PFSK-1 (cell line): ENCODE results near the gene ATXN1.

Source experiments
- FOXP2 ChIP-seq: optimal IDR thresholded peaks from 2 replicates; pipeline ENCODE3; 2011; ENCODE audit warnings: borderline replicate concordance, control low read depth, inconsistent platforms; ENCODE audit not compliant: insufficient read depth; ENCODE audit errors: extremely low read length, extremely low read depth
- POLR2AphosphoS5 ChIP-seq: IDR thresholded peaks from 2 replicates; pipeline ENCODE4 v1.6.1; 2012; ENCODE audit warnings: low read depth, mild to moderate bottlenecking, control low read depth, low read length, moderate library complexity
- REST ChIP-seq, 2 experiments: IDR thresholded peaks; 2 replicates each; pipeline versions ENCODE4 v1.6.1 to v1.8.0; 2011 to 2012; ENCODE audit warnings: low read depth in 2 of 2, low read length in 2 of 2, control low read depth in 1 of 2, inconsistent platforms in 1 of 2, mild to moderate bottlenecking in 1 of 2, moderate library complexity in 1 of 2; ENCODE audit not compliant: insufficient read depth in 1 of 2
- TAF1 ChIP-seq: IDR thresholded peaks from 2 replicates; pipeline ENCODE4 v1.6.1; 2012; ENCODE audit warnings: low read length, control low read depth, borderline replicate concordance; ENCODE audit not compliant: insufficient read depth

GRCh38 chr6:16400248-16400760 is 361.0 kb downstream of the ATXN1 start:
- no peak for TF ChIP-seq TAF1
- TF ChIP-seq POLR2AphosphoS5, result no peak; the same call in 1 of the 2 replicates
- no peak for TF ChIP-seq REST (IDR thresholded peaks at IDR 0.05; ENCODE audit: insufficient read depth in 1 of 2, low read depth in 2 of 2, low read length in 2 of 2)
- no peak for TF ChIP-seq FOXP2
